GM18511 (cell line): Measurements from ENCODE around the gene PPL.

Source experiments
- ATAC-seq: cut with Tn5 transposase; IDR thresholded peaks from one replicate; pipeline ENCODE4 v1.9.1; 2021; ENCODE audit warnings: mild to moderate bottlenecking, moderate library complexity; ENCODE audit not compliant: unreplicated experiment

Gene PPL

GRCh38 chr16:4839942-4840341 is 97.0 kb downstream of the PPL start:
- no peak for ATAC-seq

GRCh38 chr16:4837733-4838501 is 99.0 kb downstream of the PPL start:
- no peak for ATAC-seq

GRCh38 chr16:4836727-4837126 is 100.2 kb downstream of the PPL start:
- ATAC-seq: no peak

GRCh38 chr16:4833584-4833983 is 103.4 kb downstream of the PPL start:
- no peak for ATAC-seq

- ATAC-seq: no peak
Measured at GRCh38 chr16:4832698-4833343, 104.1 kb downstream of the PPL start.
